SKM-1 treated with dmso at 0.1 percent for 144 hours (cell line): ENCODE measurements around the gene CFAP61.
"Not testable (repeated sequence)": the region's sequence is repeated elsewhere in the genome, so short reads cannot be mapped to it uniquely, and the experiment has no call there.

ENCODE experiments used
- DNase-seq: peaks from one replicate; lab custom pipeline; 2025; ENCODE audit not compliant: unreplicated experiment; lab: John Stamatoyannopoulos, UW

The CFAP61 gene

GRCh38 chr20:20207291-20207690, 155.0 kb downstream of the CFAP61 start:
- DNase-seq, result no peak

DNA sequence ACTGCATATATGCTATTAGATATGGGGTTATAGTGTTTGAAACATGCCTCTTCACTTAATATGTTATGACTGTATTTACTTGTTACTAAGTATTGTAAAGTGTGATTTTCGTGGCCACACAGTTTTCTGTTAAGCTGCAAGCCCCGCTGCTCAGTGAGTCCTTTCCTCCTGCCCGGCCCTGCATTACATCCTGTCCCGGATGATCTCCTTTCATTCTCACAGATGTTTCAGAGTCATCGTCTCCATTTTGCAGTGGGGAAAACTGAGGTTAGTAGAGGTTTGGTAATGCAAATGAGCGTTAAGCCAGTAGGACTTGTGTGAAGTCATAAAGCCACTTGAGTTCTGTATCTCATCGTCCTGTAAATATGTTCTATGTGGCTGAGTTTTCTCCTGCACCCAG, 155.5 kb downstream of the CFAP61 start:
- no peak for DNase-seq

- no peak for DNase-seq
Measured at GRCh38 chr20:20209684-20210083, 157.4 kb downstream of the CFAP61 start.

- no peak for DNase-seq
Measured at GRCh38 chr20:20210327-20210726, 158.0 kb downstream of the CFAP61 start.

- no peak for DNase-seq
Measured at GRCh38 chr20:20210943-20211273, 158.6 kb downstream of the CFAP61 start.

GRCh38 chr20:20211274-20211987, 159.1 kb downstream of the CFAP61 start:
- no peak for DNase-seq

GRCh38 chr20:20211988-20212518, 159.7 kb downstream of the CFAP61 start:
- no peak for DNase-seq

DNA sequence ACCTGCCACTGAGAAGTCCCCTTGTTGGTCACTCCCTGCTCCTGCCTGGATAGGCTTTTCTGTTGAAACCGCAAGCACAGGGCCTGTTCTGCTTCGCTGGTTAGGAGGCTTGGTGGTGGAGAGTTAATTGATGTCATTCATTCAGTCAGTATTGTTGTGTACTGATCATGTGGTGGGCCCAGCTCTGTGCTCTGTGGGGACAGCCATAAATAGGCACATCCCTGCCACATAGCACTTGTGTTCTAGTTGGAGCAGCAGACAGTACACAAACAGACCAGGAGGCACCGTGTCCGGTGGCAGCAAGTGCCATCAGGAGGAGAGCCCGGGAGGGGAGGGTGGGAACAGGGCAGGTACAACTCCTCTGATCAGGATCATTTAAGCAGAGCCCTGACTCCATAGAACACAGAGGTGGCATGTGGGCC, 160.4 kb downstream of the CFAP61 start:
- no peak for DNase-seq

DNA sequence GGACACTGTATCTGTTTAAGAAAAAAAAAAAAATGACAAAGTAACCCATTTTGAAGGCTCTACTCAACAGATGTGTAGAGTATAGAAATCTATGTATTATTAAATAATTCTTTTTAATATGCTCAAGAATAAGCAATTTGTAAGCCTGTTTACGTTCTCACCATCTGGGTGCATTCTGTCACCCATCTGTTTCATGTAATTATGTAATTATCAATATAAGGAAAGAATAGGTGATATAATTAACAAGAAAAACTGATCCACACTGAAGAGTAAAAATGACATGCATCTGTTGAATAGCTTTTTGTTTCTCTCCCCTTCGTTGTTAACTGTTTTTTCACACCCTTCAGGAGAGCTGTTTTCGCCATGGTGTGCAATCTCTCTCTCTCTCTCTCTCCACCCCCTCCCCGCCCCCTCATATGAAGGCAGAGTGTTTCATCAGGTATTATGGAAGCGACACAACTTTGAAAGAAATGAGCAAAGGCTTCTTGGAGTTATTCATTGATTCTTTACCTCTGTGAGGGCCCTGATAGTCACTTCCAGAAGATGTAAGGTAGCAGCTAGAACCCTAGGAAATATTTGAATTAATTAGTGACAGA, 161.3 kb downstream of the CFAP61 start:
- no peak for DNase-seq

GRCh38 chr20:20214757-20215275, 162.5 kb downstream of the CFAP61 start:
- DNase-seq, result no peak

GRCh38 chr20:20215976-20216727, 163.8 kb downstream of the CFAP61 start:
- DNase-seq, result no peak

GRCh38 chr20:20216941-20217340, 164.6 kb downstream of the CFAP61 start:
- no peak for DNase-seq

DNA sequence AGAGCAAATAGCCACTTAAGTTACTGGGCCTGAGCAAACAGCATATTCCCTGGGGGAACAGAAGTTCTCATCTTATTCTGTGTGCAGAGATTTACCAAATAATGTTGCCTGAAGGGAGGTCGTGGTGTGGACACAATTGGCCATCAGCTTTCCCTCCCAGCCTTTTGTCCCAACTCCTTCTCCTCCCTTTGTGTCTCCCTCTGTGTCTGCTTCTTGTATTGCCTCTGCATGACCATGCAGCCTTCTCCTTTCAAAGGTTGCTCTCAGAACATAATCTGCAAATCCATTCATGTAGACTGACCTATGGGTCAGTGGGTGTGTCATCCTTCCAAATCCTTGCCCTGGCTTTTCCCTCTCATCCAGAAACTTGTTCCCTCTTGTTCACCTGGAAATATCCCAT, 165.3 kb downstream of the CFAP61 start:
- DNase-seq, result no peak

DNA sequence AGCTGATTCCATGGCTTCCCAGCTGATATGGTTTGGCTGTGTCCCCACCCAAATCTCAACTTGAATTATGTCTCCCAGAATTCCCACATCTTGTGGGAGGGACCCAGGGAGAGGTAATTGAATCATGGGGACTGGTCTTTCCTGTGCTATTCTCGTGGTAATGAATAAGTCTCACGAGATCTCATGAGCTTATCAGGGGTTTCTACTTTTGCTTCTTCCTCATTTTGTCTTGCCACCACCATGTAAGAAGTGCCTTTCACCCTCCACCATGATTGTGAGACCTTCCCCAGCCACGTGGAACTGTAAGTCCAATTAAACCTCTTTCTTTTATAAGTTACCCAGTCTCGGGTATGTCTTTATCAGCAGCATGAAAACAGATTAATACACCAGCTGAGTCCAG, 165.8 kb downstream of the CFAP61 start:
- not testable (repeated sequence) for DNase-seq

DNA sequence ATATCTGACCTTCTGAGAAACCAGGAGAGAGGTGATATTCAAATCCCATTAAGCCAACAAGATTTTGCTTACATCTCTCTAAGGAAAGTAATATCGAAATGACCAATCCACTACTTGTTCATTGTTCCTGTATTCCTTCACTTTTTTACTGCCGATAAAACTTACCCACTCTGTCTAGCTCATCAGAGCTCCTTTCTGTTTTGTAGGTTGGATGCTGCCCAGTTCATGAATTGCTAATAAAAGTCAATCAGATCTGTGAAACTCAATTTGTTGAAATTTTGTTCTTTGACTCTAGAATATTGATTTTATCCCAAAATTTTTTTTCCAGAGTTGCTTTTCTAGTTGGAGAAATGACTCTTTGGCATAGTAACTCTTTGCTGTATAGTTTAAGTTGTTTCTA, 166.7 kb downstream of the CFAP61 start:
- no peak for DNase-seq

GRCh38 chr20:20220134-20220533, 167.8 kb downstream of the CFAP61 start:
- no peak for DNase-seq

GRCh38 chr20:20223981-20224380, 171.6 kb downstream of the CFAP61 start:
- no peak for DNase-seq

DNA sequence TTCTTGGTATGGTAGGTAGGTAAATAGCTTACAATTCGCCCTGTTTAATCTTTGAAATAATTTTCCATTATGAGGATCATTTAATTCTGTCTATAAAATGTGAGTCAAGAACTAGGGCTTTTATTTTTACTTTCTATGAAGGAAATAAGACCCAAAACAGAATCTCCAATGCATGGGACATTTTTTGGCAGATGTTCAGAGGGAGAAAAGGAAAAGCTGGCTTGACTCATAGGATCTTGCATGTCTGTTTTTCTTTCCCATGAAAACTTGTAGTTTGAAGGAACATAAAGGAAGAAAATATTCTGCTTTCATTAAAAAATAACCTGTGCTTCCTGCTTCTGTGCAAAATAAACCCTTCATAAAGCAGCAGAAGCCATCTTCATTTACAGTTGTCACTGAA, 172.5 kb downstream of the CFAP61 start:
- no peak for DNase-seq

- no peak for DNase-seq
Measured at GRCh38 chr20:20225325-20226043, 173.2 kb downstream of the CFAP61 start.

- DNase-seq, result no peak
Measured at GRCh38 chr20:20226554-20226953, 174.2 kb downstream of the CFAP61 start.

GRCh38 chr20:20227013-20227571, 174.8 kb downstream of the CFAP61 start:
- no peak for DNase-seq
